MCF 10A (cell line): ENCODE data around the gene CNNM2. TPM values are rescaled to one million over a fixed set of nuclear protein-coding genes. Genes with fewer than 3 reads are reported as not detected.

Source experiments
- BruUV-seq: library from RNA; stranded (reverse); fragments of 400-500 nt; replicated peaks from 2 replicates; lab custom pipeline; 2021; lab: Mats Ljungman, UMichigan
- CTCF ChIA-PET: fragments of 300-600 bp; sonication (Branson Sonifier 250); formaldehyde crosslinking; extraction: SDS; loops from one replicate; lab custom pipeline; 2021; ENCODE audit warnings: antibody characterized with exemption, inconsistent platforms; lab: Yijun Ruan, JAX
- POLR2A ChIA-PET: fragments of 300-600, 350-650 bp; sonication (Branson Sonifier 250); formaldehyde crosslinking; extraction: SDS; loops from one replicate; lab custom pipeline; 2020; ENCODE audit warnings: antibody characterized with exemption, inconsistent platforms; lab: Yijun Ruan, JAX
- DNase-seq: peaks from one replicate; pipeline ENCODE4 v3.0.0-alpha.2; 2018; ENCODE audit not compliant: unreplicated experiment
- H3K27ac Mint-ChIP-seq: one replicate; pipeline ENCODE4 v1.8.0; 2022; ENCODE audit warnings: mild to moderate bottlenecking, low read depth, mixed read lengths; ENCODE audit not compliant: unreplicated experiment
- H3K27me3 Mint-ChIP-seq: one replicate; pipeline ENCODE4 v1.8.0; 2022; ENCODE audit warnings: mixed read lengths; ENCODE audit not compliant: insufficient read depth, unreplicated experiment
- H3K36me3 Mint-ChIP-seq: one replicate; pipeline ENCODE4 v1.8.0; 2022; ENCODE audit warnings: mild to moderate bottlenecking, moderate library complexity, mixed read lengths; ENCODE audit not compliant: insufficient read depth, unreplicated experiment
- H3K4me1 Mint-ChIP-seq: one replicate; pipeline ENCODE4 v1.8.0; 2022; ENCODE audit warnings: mixed read lengths; ENCODE audit not compliant: insufficient read depth, unreplicated experiment
- H3K4me3 Mint-ChIP-seq: one replicate; pipeline ENCODE4 v1.8.0; 2022; ENCODE audit warnings: mild to moderate bottlenecking, moderate library complexity, mixed read lengths; ENCODE audit not compliant: unreplicated experiment
- H3K9me3 Mint-ChIP-seq: one replicate; pipeline ENCODE4 v1.8.0; 2022; ENCODE audit warnings: mixed read lengths; ENCODE audit not compliant: unreplicated experiment
- CTCF ChIP-seq: fragments of 200-600 bp; IDR thresholded peaks from one replicate; pipeline ENCODE4 v1.8.0; 2022; ENCODE audit warnings: antibody characterized with exemption, mild to moderate bottlenecking; ENCODE audit not compliant: unreplicated experiment
- intact Hi-C: fragments of 100-400 bp; cut with micrococcal nuclease; formaldehyde crosslinking; loops from 2 replicates; pipeline ENCODE4 v1.14.1; 2022
- total RNA-seq: library from RNA; stranded (reverse); gene quantifications from 2 replicates; pipeline ENCODE4 v1.2.3, GENCODE V29; 2022

CNNM2 gene
- total RNA-seq, 1 experiment from 2014 or later: 5.6 TPM

- Mint-ChIP-seq H3K36me3 (peaks cover 52% of the 10 kb centered on the region), H3K27ac (no peak overlapping the region), H3K4me3 (no peak overlapping the region), H3K27me3 (no peaks in the 10 kb centered on the region), H3K4me1 (no peaks in the 10 kb centered on the region), H3K9me3 (no peaks in the 10 kb centered on the region)
- POLR2A ChIA-PET: interaction anchor here (0.7 kb wide), 1 partner anchor 77 kb away, joined by 3 read pairs; no protein-coding TSS in a partner anchor
- DNase-seq: no peak
- TF ChIP-seq CTCF: no peak
- intact Hi-C loops: loop anchor here (10.0 kb wide), 1 partner anchor 251 kb away; no protein-coding TSS in a partner anchor
- BruUV-seq: no TSS peak
- CTCF ChIA-PET: interaction anchor here (0.6 to 0.9 kb wide), 3 partner anchors 8 to 150 kb away, joined by 3 read pairs; no protein-coding TSS in a partner anchor
These were observed 165.3 kb downstream of the CNNM2 start for GRCh38 chr10:103083266-103083976.

GRCh38 chr10:103083977-103084320 lies 165.9 kb downstream of the CNNM2 start:
- TF ChIP-seq CTCF: no peak
- H3K4me3 Mint-ChIP-seq: no peak overlapping the region
- H3K27ac Mint-ChIP-seq: no peak overlapping the region
- no peak for DNase-seq
- no TSS peak for BruUV-seq
- H3K36me3 Mint-ChIP-seq: peaks cover 55% of the 10 kb centered on the region
- no peaks in the 10 kb centered on the region for H3K4me1 Mint-ChIP-seq
- H3K9me3 Mint-ChIP-seq: no peaks in the 10 kb centered on the region
- ChIA-PET POLR2A (no interaction called here), CTCF (interaction anchor here (0.6 to 0.9 kb wide), 2 partner anchors 14 to 150 kb away, joined by 3 read pairs; no protein-coding TSS in a partner anchor)
- intact Hi-C loops: loop anchor here (10.0 kb wide), 1 partner anchor 251 kb away; no protein-coding TSS in a partner anchor
- no peaks in the 10 kb centered on the region for H3K27me3 Mint-ChIP-seq

- Mint-ChIP-seq H3K36me3 (peaks cover 66% of the 10 kb centered on the region), H3K9me3 (no peaks in the 10 kb centered on the region), H3K27ac (no peak overlapping the region), H3K4me1 (no peaks in the 10 kb centered on the region), H3K27me3 (no peaks in the 10 kb centered on the region), H3K4me3 (no peak overlapping the region)
- DNase-seq: no peak
- intact Hi-C loops: loop anchor here (10.0 kb wide), 1 partner anchor 249 kb away; no protein-coding TSS in a partner anchor
- POLR2A ChIA-PET: interaction anchor here (1.2 kb wide), 1 partner anchor 372 kb away, joined by 3 read pairs; the partner anchor contains the start of genes ARL3 and SFXN2
- CTCF ChIA-PET: interaction anchor here (0.6 to 0.7 kb wide), 2 partner anchors 17 to 251 kb away, joined by 3 read pairs; no protein-coding TSS in a partner anchor
- no TSS peak for BruUV-seq
- TF ChIP-seq CTCF: no peak
These were observed 168.2 kb downstream of the CNNM2 start for GRCh38 chr10:103086261-103086660.

GRCh38 chr10:103086799-103087198 lies 168.7 kb downstream of the CNNM2 start:
- no peaks in the 10 kb centered on the region for H3K27me3 Mint-ChIP-seq
- no peak for TF ChIP-seq CTCF
- H3K4me3 Mint-ChIP-seq: no peak overlapping the region
- ChIA-PET POLR2A (no interaction called here), CTCF (interaction anchor here (0.6 to 1.2 kb wide), 5 partner anchors 17 to 301 kb away, joined by 3 to 6 read pairs (median 4); no protein-coding TSS in a partner anchor)
- no peak for DNase-seq
- intact Hi-C loops: loop anchor here (10.0 kb wide), 1 partner anchor 248 kb away; no protein-coding TSS in a partner anchor
- H3K4me1 Mint-ChIP-seq: no peaks in the 10 kb centered on the region
- H3K36me3 Mint-ChIP-seq: peaks cover 69% of the 10 kb centered on the region
- no peak overlapping the region for H3K27ac Mint-ChIP-seq
- no TSS peak for BruUV-seq
- H3K9me3 Mint-ChIP-seq: no peaks in the 10 kb centered on the region
